Adrenal gland (tissue), 12 donors: ENCODE results near the gene RAB11FIP2. TPM values are rescaled to one million over a fixed set of nuclear protein-coding genes. Genes with fewer than 3 reads are reported as not detected.

Experiments used
- DNase-seq, 7 donors: peaks; one replicate each; pipeline ENCODE4 v3.0.0-alpha.2; 2019 to 2020
- H3K27ac ChIP-seq, 5 donors: fragments of 200-600 bp; sonication (generic) in 4 of 5; 1 replicate in 3 of 5; 2 replicates in 2 of 5; pipeline versions ENCODE4 v1.5.1 to v1.8.0; 2016 to 2020; ENCODE audit warnings: mild to moderate bottlenecking in 1 of 5
- H3K27me3 ChIP-seq: fragments of 200-600 bp; 2 replicates; pipeline ENCODE4 v1.8.0; 2021
- H3K36me3 ChIP-seq, 2 donors: fragments of 200-600 bp; replicated peaks in 1 of 2; 1 replicate in 1 of 2; 2 replicates in 1 of 2; pipeline versions ENCODE4 v1.5.1 to v1.8.0; 2018 to 2022
- H3K4me1 ChIP-seq, 2 donors: fragments of 200-600 bp; replicated peaks in 1 of 2; 1 replicate in 1 of 2; 2 replicates in 1 of 2; pipeline versions ENCODE4 v1.5.1 to v1.8.0; 2018 to 2021
- H3K4me3 ChIP-seq, 4 donors: fragments of 200-600 bp; sonication (generic) in 3 of 4; one replicate each; pipeline ENCODE4 v1.5.1; 2016 to 2018
- H3K9me3 ChIP-seq, 3 donors: fragments of 200-600 bp; sonication (generic) in 1 of 3; replicated peaks in 1 of 3; 1 replicate in 2 of 3; 2 replicates in 1 of 3; pipeline versions ENCODE4 v1.5.1 to v1.8.0; 2016 to 2021
- POLR2A ChIP-seq, 2 donors: fragments of 450-650 bp; IDR thresholded peaks; one replicate each; pipeline ENCODE4 v1.6.1; 2017; ENCODE audit warnings: antibody characterized with exemption in 2 of 2, mild to moderate bottlenecking in 2 of 2, moderate library complexity in 1 of 2
- WGBS, 4 donors: extraction: QIAGEN DNeasy Blood & Tissue Kit in 2 of 4; methylation state at CpG; one replicate each; pipeline versions ENCODE4 v1.1.5 to v1.1.7; 2013 to 2017; 5-methylcytosine and 5-hydroxymethylcytosine counted together
- intact Hi-C, 2 donors: fragments of 100-400 bp; cut with DNase I; formaldehyde crosslinking; loops; one replicate each; pipeline versions ENCODE4 v1.14.1 to v1.15.0; 2022 to 2023
- polyA plus RNA-seq, 3 donors: library from polyadenylated mRNA; stranded (reverse); fragments of 200-250 nt in 2 of 3; fragments of 350-450 nt in 1 of 3; fragmentation: Illumina TruSeq in 1 of 3; extraction: RNeasy Lipid Tissue Mini Kit (QIAGEN cat#74804) in 1 of 3; gene quantifications; one replicate each; pipeline ENCODE4 v1.2.3, GENCODE V29; 2013 to 2014
- total RNA-seq, 9 donors: library from RNA; depleted of rRNA in 4 of 9; stranded (reverse); fragments of >200 nt in 4 of 9; fragments of 120-200 nt in 1 of 9; fragmentation: NEBNext Ultra II Directional in 1 of 9; extraction: Animal tissue kit (Norgen Biotek cat#: 25700) in 1 of 9; gene quantifications; one replicate each; pipeline versions ENCODE4 v1.1.0 to v1.2.4, GENCODE V29; 2013 to 2023
- TF ChIP-seq, protein P1 (sequence below), 6 experiments: fragments of 450-650 bp in 4 of 6; fragments of 200-600 bp in 2 of 6; sonication (generic) in 1 of 6; IDR thresholded peaks; 1 replicate in 5 of 6; 2 replicates in 1 of 6; pipeline versions ENCODE4 v1.5.1 to v1.8.0; 2016 to 2021; ENCODE audit warnings: antibody characterized with exemption in 6 of 6, mild to moderate bottlenecking in 2 of 6, moderate library complexity in 1 of 6
- donor health status: healthy with polysubstance abuse.
- donor health status: Bipolar disorder and iron deficiency.
- donor health status: DM: yes; HTN: yes; CAD: no.
- donor health status: DM: no; HTN: no; CAD: no.
- donor health status: DM: no; HTN: no; CAD: no.
- donor health status: DM: yes; HTN: yes; CAD: no.

The RAB11FIP2 gene
- total and polyA plus RNA-seq, 12 donors, result 1.8 to 30.8 (median 17.7) TPM

DNA sequence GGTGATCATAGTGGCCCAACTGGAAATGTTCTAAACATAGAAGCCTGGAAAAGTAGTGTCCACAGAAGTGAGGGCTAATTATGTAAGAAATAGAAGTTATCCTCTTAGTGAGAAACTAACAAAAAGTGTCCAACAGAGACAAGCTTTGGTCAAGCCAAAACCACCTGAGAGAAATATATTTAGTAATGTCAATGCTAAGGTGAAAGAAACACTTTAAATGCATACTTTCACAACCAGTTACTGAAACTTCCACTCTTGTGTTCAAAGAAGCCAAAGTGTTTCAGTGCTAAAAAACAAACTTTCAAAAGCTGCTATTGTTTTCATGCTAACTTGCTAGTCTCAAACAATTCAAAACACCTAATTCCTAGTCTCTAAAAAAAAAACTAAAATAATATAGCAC, 18.1 kb downstream of the RAB11FIP2 start:
- Histone ChIP-seq H3K4me1 (no peaks in the 10 kb centered on the region), H3K9me3 (no peaks in the 10 kb centered on the region), H3K27ac (no peak overlapping the region), H3K27me3 (no peaks in the 10 kb centered on the region), H3K4me3 (no peak overlapping the region), H3K36me3 (peaks cover 0 to under 1% of the 10 kb centered on the region in 2 donors)
- TF ChIP-seq POLR2A (IDR thresholded peaks at IDR 0.05), result no peak
- DNase-seq, result no peak
- intact Hi-C loops, result no loop called here

DNA sequence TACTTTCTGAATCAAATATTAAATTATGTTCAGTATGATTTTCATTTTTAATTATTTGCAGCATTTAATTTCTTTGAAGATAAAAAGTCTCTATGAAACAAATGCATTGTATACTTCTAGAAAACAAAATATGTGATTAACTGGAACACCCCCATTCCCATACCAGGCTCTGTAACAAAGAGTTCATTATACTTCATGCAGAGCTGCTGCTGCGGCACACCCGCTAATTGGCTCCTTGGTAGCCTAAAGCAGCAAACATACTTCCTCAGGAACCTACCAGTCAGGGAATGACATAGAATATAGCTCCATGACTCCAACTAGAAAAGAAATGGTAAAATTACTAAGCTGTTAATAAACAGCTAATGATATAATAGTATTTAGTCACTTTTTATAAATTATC, 19.3 kb downstream of the RAB11FIP2 start:
- no peak overlapping the region for H3K27ac ChIP-seq
- no peaks in the 10 kb centered on the region for H3K36me3 ChIP-seq
- no peak overlapping the region for H3K4me3 ChIP-seq
- intact Hi-C loops, result no loop called here
- H3K27me3 ChIP-seq, result no peaks in the 10 kb centered on the region
- TF ChIP-seq, protein P1, sequence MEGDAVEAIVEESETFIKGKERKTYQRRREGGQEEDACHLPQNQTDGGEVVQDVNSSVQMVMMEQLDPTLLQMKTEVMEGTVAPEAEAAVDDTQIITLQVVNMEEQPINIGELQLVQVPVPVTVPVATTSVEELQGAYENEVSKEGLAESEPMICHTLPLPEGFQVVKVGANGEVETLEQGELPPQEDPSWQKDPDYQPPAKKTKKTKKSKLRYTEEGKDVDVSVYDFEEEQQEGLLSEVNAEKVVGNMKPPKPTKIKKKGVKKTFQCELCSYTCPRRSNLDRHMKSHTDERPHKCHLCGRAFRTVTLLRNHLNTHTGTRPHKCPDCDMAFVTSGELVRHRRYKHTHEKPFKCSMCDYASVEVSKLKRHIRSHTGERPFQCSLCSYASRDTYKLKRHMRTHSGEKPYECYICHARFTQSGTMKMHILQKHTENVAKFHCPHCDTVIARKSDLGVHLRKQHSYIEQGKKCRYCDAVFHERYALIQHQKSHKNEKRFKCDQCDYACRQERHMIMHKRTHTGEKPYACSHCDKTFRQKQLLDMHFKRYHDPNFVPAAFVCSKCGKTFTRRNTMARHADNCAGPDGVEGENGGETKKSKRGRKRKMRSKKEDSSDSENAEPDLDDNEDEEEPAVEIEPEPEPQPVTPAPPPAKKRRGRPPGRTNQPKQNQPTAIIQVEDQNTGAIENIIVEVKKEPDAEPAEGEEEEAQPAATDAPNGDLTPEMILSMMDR (IDR thresholded peaks at IDR 0.05), result no peak
- no peak for TF ChIP-seq POLR2A (IDR thresholded peaks at IDR 0.05)
- H3K9me3 ChIP-seq, result no peaks in the 10 kb centered on the region
- H3K4me1 ChIP-seq, result no peaks in the 10 kb centered on the region
- no peak for DNase-seq
- WGBS, 4 donors, result 94 to 97% (median 95%) methylated on average over 2 of the region's 2 CpGs

DNA sequence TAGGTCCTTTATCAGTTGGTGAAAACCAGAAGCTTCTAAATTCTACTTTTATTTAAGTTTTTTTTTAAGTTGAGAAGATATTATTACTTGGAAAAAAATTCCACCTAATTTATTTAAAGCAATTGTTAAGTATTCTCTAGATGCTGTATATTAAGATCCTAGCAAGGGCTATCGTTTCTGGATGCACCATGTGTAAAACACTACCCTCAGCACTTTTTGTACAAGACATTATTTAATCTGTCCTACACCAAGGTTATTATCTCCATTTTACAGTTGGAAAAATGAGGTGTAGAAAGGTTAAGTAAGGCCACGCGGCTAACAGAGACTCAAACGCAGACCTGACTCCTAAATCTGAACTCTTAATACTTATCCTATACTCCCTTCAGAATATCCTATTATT, 19.8 kb downstream of the RAB11FIP2 start:
- intact Hi-C loops, result no loop called here
- no peak overlapping the region for H3K27ac ChIP-seq
- no peak overlapping the region for H3K4me3 ChIP-seq
- TF ChIP-seq POLR2A (IDR thresholded peaks at IDR 0.05), result no peak
- WGBS, 4 donors, result 93 to 96% (median 95%) methylated on average over 4 of the region's 4 CpGs
- no peaks in the 10 kb centered on the region for H3K36me3 ChIP-seq
- no peaks in the 10 kb centered on the region for H3K9me3 ChIP-seq
- DNase-seq, result no peak
- no peaks in the 10 kb centered on the region for H3K27me3 ChIP-seq
- no peaks in the 10 kb centered on the region for H3K4me1 ChIP-seq

DNA sequence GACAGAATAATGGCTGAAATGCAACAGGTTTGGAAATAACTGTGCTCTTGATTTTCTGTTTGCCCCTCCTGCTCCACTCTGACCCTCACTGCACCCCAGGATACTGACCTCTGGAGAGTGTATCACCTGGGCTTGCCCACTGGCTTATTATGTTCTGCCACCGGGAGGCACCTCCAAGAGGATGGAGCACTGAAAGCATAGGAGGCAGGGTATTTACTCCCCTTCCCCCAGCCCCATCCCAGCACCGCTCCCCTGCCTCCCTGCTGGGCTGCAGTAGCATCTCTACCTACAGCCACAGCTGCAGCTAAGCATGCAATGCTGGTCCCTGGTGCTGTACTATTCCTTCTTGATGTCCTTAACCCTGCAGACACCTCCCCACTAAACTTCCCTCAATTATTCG, 26.4 kb downstream of the RAB11FIP2 start:
- no peak for DNase-seq
- WGBS, 4 donors, result 75 to 93% (median 84%) methylated on average over 3 of the region's 3 CpGs

DNA sequence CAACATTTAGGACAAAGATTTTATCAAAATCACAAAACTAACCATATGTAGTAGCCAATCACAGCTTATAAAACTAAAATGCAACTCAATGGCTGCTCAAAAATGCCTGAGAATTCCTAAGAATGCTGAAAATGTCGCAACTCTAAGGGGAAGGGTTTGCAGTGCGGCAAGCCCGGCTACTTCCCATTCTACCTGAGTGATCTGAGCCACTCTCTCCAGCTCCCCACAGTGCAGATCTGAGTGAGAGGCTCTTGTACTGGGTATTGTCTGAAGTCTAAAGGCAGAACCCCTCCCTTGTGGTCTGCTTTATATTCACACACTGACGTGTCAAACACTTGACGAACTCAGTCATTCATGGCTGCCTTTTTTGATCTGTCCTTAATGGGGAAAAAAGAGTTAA, 28.9 kb downstream of the RAB11FIP2 start:
- H3K4me1 ChIP-seq, result no peaks in the 10 kb centered on the region
- TF ChIP-seq, protein P1 (IDR thresholded peaks at IDR 0.05), result no peak
- no peak for TF ChIP-seq POLR2A (IDR thresholded peaks at IDR 0.05)
- H3K9me3 ChIP-seq, result no peaks in the 10 kb centered on the region
- intact Hi-C loops, result no loop called here
- no peak overlapping the region for H3K4me3 ChIP-seq
- no peak for DNase-seq
- peaks cover 0 to 5% of the 10 kb centered on the region in 2 donors for H3K36me3 ChIP-seq
- no peak overlapping the region for H3K27ac ChIP-seq
- 91 to 98% (median 94%) methylated on average over 5 of the region's 5 CpGs for WGBS, 4 donors
- H3K27me3 ChIP-seq, result no peaks in the 10 kb centered on the region

More for the DNA sequence above, 26.4 kb downstream of the RAB11FIP2 start:
- intact Hi-C loops, result no loop called here
- H3K27me3 ChIP-seq, result no peaks in the 10 kb centered on the region
- H3K4me3 ChIP-seq, result no peak overlapping the region
- H3K36me3 ChIP-seq, result peaks cover 0 to 5% of the 10 kb centered on the region in 2 donors
- TF ChIP-seq POLR2A (IDR thresholded peaks at IDR 0.05), result no peak
- TF ChIP-seq, protein P1 (IDR thresholded peaks at IDR 0.05), result no peak
- H3K4me1 ChIP-seq, result no peaks in the 10 kb centered on the region
- no peak overlapping the region for H3K27ac ChIP-seq
- H3K9me3 ChIP-seq, result no peaks in the 10 kb centered on the region
